GM18526 (cell line): ENCODE results near the gene POU2F1.

Experiments
- POLR2A ChIP-seq: IDR thresholded peaks from 3 replicates; pipeline ENCODE4 v1.6.1; 2011; ENCODE audit not compliant: insufficient read length; ENCODE audit errors: extremely low read depth

Gene POU2F1

GRCh38 chr1:167457936-167458584 lies 237.4 kb downstream of the POU2F1 start:
- no peak for TF ChIP-seq POLR2A

DNA sequence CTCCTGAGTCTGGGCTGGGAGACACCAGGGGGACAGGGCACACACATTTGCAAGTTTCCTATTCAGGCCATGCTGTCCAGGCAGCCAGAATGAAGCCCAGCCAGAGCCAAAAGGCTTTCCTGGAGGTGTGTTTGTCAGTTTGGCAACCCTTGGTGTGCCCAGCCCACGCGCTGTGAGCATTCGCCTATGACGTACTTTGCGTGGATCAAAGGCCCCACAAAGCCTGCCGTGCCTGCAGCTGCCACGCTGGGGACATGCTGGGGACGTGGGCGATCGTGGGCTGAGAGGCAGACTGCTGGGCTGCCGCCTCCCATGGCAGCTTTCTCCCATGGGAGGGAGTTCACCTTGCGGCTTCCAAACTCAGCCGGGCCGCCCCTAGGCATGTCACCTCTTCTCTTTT lies 240.2 kb downstream of the POU2F1 start:
- TF ChIP-seq POLR2A: no peak

DNA sequence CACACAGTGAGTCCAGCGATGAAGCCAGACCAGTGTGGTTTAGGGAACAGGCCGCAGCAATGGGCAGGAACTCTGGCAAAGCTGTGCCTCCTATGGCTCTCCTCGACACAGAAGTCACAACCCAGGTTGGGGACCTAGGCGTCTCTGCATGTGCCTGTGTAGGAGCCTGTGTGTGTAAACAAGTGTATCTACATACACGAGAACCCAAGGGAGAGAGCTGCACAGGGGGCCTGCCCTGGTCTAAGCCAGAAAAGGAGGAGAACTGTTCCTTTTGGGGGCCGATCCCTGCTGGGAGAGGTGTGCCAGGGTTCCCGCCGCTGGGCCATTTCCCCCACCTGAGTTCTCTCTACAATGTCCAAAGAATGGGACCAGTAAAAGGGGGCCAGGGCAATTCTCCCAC lies 241.7 kb downstream of the POU2F1 start:
- no peak for TF ChIP-seq POLR2A

GRCh38 chr1:167463080-167463479 lies 242.4 kb downstream of the POU2F1 start:
- TF ChIP-seq POLR2A: no peak

GRCh38 chr1:167463875-167464575 lies 243.3 kb downstream of the POU2F1 start:
- TF ChIP-seq POLR2A: no peak

- no peak for TF ChIP-seq POLR2A
These were observed 244.3 kb downstream of the POU2F1 start for GRCh38 chr1:167465018-167465417.

DNA sequence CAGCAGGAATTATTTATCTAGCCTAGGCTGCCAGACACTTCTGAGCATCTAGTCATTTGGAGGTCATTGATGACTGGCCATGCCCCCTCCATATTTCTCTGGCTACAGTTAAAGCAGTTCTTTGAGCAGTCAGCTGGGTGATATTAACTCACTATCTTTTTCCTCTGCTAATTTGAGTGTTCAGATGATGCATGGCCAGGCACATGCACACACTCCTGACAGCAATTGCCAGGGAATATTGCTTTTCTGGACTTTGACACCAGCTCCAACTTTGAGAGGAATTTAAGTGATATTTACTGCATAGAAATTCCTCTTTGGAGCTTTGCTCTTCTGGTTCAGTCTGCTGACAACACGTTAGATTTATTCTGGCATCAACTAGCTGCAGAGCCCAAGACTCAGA lies 245.1 kb downstream of the POU2F1 start:
- TF ChIP-seq POLR2A: no peak

DNA sequence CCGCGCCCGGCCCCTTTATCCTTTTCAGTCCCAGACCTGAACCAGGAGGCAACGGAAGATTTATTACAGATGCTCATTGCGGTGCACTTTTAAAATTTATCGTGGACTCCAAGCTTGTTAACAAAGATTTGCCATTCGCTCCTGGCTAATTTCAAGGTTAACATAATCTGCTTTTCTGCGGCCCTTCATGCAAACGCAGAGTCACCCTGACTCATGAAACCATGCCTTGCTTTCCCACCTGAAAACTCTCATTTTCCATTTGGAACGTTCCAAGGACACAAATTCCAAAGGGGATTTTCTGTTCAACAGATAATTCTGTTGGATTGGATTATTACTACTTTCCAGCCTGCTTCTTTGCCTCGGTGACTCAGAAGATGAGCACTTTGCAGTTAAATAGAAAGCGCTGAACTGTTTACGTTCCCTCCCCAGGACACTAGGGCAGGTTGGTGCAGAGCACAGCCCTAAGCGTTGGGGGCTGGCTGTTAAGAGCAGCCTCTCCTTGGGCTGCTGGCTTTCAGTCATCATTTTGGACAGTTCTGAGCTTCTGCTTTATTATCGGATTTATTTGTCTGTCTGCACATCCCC lies 246.5 kb downstream of the POU2F1 start:
- no peak for TF ChIP-seq POLR2A

GRCh38 chr1:167467752-167468151 lies 247.1 kb downstream of the POU2F1 start:
- no peak for TF ChIP-seq POLR2A

DNA sequence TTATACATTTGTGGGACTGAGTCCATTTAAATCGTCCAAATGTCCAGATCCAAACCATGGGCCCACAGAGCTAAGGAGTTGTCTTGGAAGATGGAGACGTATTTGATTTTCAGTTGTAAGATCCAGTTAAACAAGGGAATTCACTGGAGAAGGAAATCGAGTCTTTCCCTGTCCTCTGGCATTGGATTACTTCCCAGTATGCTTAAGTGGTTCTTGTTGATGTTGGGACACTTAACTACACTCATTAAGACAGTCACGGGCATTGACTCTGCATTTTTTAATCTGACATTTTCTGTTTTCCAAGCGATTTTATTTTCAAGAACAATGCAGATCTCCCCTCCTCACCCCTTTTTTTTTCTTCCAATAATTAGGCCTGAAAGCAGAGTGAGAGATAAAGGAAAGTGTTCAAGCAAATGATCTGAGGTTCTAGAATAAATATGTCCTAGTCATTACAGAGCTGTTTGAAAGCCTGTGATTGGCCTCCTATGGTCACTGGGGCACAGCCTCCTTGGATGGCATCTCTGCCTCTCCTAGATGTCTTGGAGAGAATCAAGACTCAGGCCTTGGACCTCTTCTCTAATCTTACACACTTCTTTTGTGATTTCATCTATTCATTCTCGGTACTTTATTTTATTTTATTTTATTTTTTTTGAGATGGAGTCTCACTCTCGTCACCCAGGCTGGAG lies 248.7 kb downstream of the POU2F1 start:
- TF ChIP-seq POLR2A: no peak

DNA sequence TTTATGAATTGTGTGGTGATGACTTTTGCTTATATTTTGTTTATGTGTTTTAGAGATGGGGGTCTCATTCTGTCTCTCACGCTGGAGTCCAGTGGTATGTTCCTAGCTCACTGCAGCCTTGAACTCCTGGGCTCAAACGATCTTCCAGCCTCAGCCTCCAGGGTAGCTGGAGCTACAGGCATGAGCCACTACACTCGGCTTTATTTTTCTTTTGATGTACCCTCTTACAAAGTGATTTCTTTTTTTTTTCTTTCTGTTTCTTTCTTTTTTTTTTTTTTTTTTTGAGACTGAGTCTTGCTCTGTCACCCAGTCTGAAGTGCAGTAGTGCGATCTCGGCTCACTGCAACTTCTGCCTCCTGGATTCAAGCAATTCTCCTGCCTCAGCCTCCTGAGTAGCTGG lies 250.9 kb downstream of the POU2F1 start:
- no peak for TF ChIP-seq POLR2A

DNA sequence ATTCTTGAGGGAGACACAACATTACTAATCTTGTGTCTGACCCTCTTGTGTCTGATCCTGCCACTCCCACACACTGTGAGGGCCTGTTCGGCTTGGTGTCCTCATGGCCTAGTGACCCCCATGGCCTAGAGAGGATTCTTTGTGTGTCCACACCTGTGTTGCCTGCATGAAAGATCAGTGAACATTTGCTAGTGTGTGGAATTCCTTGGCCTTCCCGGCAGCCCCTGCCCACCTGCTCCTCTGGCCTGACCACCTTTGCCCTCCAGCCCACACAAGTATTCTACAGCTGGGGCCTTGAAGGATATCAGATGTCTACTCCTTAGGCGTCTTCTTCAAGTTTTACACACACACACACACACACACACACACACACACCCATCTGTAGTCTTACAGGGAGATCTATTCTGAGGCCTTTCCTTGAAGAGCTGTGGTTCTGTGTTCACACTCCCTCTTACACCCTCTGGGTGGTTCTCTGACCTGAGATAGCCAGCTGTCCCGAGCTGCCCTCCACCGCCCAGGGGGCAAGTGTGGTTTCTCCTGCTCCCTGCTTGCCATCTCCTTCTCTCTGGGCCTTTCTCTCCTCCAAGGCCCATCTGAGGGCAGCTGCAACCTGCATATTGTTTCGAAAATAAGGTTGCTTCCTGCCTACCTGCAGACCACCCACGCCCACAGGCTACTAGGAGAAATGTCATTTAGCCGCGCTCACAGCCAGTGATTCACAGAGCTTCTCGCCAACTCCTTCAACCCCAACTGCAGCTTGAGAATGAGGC lies 252.3 kb downstream of the POU2F1 start:
- TF ChIP-seq POLR2A: no peak

GRCh38 chr1:167473761-167474160 lies 253.1 kb downstream of the POU2F1 start:
- no peak for TF ChIP-seq POLR2A

GRCh38 chr1:167474191-167474641 lies 253.5 kb downstream of the POU2F1 start:
- TF ChIP-seq POLR2A: no peak

GRCh38 chr1:167476061-167476460 lies 255.4 kb downstream of the POU2F1 start:
- TF ChIP-seq POLR2A: no peak
